HG03457 (cell line): ENCODE measurements around the gene APCDD1L.
"Not testable (repeated sequence)": the region's sequence is repeated elsewhere in the genome, so short reads cannot be mapped to it uniquely, and the experiment has no call there.

ENCODE experiments used
- ATAC-seq: cut with Tn5 transposase; IDR thresholded peaks from one replicate; pipeline ENCODE4 v1.9.1; 2021; ENCODE audit warnings: moderate number of reproducible peaks; ENCODE audit not compliant: unreplicated experiment

The APCDD1L gene

GRCh38 chr20:58518387-58518786, 3.2 kb upstream of the APCDD1L start:
- ATAC-seq = no peak

- no peak for ATAC-seq
Observed at GRCh38 chr20:58514321-58515232, 622 bp downstream of the APCDD1L start.

DNA sequence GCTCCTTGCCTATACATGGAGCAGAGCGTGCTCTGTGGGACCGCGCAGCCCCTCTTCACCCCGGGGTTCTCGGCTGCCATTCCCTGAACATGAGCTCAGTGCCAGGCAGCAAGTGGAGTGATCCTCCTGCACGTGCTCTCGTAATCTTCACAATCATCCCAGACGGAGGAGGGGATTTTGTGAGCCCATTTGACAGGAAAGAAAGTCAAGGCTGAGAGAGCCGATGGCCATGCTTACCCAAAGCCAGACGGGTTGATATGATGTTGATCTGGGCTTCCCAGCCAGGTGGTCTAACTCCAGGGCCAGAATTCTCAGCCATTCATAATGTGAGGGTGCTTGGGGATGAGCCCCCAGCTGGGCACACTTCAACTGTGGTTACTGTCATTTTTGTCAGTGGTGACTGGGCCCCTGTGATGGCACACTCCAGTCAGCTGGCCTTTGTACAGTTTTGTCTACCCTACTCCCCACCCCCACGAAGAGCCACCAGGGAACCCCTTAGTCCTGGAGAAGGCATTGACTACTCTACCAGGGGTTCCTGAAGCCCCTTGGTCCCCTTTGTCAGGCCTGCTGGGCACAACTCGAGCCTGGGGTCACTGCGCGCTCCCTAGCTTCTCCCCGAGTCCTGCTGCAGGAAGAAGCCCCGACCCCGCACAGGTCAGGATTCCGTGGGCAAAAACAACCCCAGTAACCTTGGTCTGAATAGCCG, 1.5 kb downstream of the APCDD1L start:
- ATAC-seq = no peak

GRCh38 chr20:58512808-58513552, 2.2 kb downstream of the APCDD1L start:
- ATAC-seq = no peak

GRCh38 chr20:58511861-58512260, 3.3 kb downstream of the APCDD1L start:
- ATAC-seq = no peak

GRCh38 chr20:58511364-58511763, 3.8 kb downstream of the APCDD1L start:
- ATAC-seq = no peak

GRCh38 chr20:58510921-58511320, 4.3 kb downstream of the APCDD1L start:
- no peak for ATAC-seq

- ATAC-seq = no peak
Observed at GRCh38 chr20:58508762-58509395, 6.3 kb downstream of the APCDD1L start.

DNA sequence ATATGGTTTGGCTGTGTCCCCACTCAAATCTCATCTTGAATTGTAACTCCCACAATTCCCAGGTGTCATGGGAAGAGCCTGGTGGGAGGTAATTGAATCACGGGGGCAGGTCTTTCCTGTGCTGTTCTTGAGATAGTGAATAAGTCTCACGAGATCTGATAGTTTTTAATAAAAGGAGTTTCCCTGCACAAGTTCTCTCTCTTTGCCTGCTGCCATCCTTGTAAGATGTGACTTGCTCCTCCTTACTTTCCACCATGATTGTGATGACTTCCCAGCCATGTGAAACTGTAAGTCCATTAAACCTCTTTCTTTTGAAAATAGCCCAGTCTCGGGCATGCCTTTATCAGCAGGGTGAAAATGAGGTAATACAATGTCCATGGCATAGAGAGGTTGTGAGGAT, 8.2 kb downstream of the APCDD1L start:
- not testable (repeated sequence) for ATAC-seq

- ATAC-seq = no peak
Observed at GRCh38 chr20:58504566-58504965, 10.6 kb downstream of the APCDD1L start.

- ATAC-seq = no peak
Observed at GRCh38 chr20:58503668-58504067, 11.5 kb downstream of the APCDD1L start.

- ATAC-seq = no peak
Observed at GRCh38 chr20:58500256-58500655, 14.9 kb downstream of the APCDD1L start.

- ATAC-seq = no peak
Observed at GRCh38 chr20:58498470-58499068, 16.6 kb downstream of the APCDD1L start.

GRCh38 chr20:58497724-58498469, 17.3 kb downstream of the APCDD1L start:
- ATAC-seq = no peak

DNA sequence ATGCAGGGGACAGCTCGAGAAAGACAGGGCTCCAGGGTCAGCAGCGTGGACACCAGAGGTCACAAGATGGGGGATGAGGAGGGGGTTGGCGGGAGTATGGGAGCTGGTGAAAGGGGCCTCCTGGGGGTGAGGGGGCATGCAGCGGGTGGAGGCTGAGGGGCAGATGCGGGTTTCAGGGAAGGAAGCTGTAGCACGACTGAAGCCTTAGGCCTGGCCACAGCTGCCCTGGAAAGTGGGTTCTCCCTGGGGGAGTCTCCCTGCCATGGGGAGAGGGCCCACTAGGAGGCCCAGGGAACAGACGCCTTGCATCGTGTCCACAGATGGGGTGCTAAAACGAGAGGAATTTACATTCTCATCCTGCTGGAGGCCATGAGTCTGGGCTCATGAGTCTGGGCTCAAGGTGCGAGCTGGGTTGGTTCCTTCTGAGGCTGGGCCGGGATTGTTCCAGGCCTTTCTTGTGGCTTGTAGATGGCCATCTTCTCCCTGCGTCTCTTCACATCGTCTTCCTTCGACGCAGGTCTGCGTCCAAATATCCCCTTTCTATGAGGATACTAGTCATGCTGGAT, 18.0 kb downstream of the APCDD1L start:
- no peak for ATAC-seq

DNA sequence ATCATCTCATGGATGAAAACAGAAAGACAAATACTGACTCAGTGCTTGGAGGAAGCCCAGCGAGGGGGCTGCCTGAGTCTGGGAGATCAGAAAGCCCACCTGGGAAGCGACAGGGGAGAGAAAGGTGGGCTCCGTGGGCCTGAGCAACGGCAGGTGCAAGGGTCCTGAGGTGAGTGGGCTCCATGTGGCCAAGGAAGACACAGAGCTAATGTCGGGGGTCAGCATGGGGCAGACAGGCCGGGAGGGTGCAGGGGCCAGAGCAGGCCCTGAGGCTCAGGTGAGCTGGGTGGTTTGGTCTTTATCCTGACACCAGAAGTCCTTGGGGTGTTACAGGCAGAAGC, 18.8 kb downstream of the APCDD1L start:
- ATAC-seq = no peak

DNA sequence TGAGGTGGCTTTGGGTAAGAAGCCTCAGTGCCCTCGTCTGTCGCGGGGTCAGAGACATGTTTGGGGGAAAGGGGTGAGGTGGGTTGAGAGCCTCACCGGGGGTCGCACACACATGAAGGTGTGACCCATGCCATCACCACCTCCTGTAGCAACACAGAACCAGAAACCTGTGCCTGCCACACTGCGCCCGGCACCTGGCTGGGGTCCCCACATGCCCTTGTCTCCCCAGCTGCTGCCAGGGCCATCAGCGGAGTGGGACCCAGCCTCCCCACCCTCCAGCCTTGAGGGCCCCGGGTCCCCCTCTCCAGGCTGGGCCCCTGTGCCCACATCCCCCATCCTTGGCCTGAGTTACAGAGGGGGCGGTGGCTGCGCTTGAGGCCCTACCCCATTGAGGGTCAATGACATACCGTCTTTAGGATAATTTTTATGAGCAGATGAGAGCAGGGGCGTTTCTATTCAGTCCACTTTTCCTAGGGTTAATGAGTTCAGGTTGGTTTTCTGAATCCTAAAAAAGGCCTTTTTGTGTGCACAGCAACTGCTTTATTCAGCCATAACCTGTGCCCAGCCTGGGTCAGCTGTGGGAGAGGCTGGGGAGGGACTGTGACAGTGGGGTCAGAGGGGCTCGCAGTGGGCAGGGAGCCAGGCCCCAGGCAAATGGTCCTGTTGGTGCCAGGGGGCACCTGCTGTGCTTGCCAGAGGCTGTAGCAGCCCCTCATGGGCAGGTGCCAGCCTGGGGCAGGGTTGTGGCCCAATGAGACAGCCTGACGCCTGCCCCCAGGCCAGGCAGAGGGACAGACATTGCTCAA, 19.4 kb downstream of the APCDD1L start:
- no peak for ATAC-seq

GRCh38 chr20:58494923-58495622, 20.1 kb downstream of the APCDD1L start:
- ATAC-seq = no peak
